ENCODE measurements around the gene ERC2. TPM values are rescaled to one million over a fixed set of nuclear protein-coding genes. Genes with fewer than 3 reads are reported as not detected.

Gene ERC2
- polyA plus RNA-seq, 3 donors, result not detected

- peaks cover 0 to 3% (median 0%) of the 10 kb centered on the region in 7 donors for H3K9me3 Mint-ChIP-seq
- Histone ChIP-seq H3K36me3 (replicated peaks in 1 of 2; ENCODE audit: control insufficient read depth in 1 of 2, insufficient read depth in 2 of 2, low read length in 2 of 2) (no peaks in the 10 kb centered on the region), H3K79me2 (ENCODE audit: insufficient read depth, low read length) (no peaks in the 10 kb centered on the region), H3K4me2 (replicated peaks; ENCODE audit: extremely low read depth, low read length, poor library complexity, severe bottlenecking) (no peak overlapping the region), H4K20me1 (ENCODE audit: insufficient read depth, low read length) (no peaks in the 10 kb centered on the region), H3K27ac (ENCODE audit: low read depth in 1 of 2, low read length in 2 of 2) (no peak overlapping the region), H3K27me3 (ENCODE audit: control insufficient read depth in 2 of 2, insufficient read depth in 2 of 2, low read length in 2 of 2) (no peaks in the 10 kb centered on the region), H3K9ac (ENCODE audit: insufficient read depth, low read length, poor library complexity, severe bottlenecking) (no peak overlapping the region), H3K9me3 (replicated peaks in 1 of 2; ENCODE audit: control insufficient read depth in 1 of 2, insufficient read depth in 1 of 2, low read length in 2 of 2) (no peaks in the 10 kb centered on the region), H3K4me3 (replicated peaks in 1 of 3; ENCODE audit: low read depth in 2 of 3, low read length in 3 of 3) (no peak overlapping the region), H2AFZ (ENCODE audit: insufficient read depth, low read depth, low read length, poor library complexity, severe bottlenecking) (no peak overlapping the region), H3K4me1 (ENCODE audit: control insufficient read depth in 1 of 2, insufficient read depth in 2 of 2, low read length in 2 of 2) (no peaks in the 10 kb centered on the region)
- no peak for DNase-seq
- no peak for TF ChIP-seq CTCF (IDR thresholded peaks at IDR 0.05)
- no peak overlapping the region for H3K4me3 Mint-ChIP-seq
- H3K4me1 Mint-ChIP-seq, result no peaks in the 10 kb centered on the region
- peaks cover 0 to 1% (median 0%) of the 10 kb centered on the region in 3 donors for H3K27me3 Mint-ChIP-seq (ENCODE audit: low read depth in 3 of 3)
- WGBS (ENCODE audit: insufficient coverage), result 84% methylated on average over 3 of the region's 6 CpGs
- intact Hi-C loops (cut with micrococcal nuclease), result no loop called here
- no peak overlapping the region for H3K27ac Mint-ChIP-seq
- no peaks in the 10 kb centered on the region for H3K36me3 Mint-ChIP-seq
Observed at GRCh38 chr3:55978953-55979352, 489.3 kb downstream of the ERC2 start.

DNA sequence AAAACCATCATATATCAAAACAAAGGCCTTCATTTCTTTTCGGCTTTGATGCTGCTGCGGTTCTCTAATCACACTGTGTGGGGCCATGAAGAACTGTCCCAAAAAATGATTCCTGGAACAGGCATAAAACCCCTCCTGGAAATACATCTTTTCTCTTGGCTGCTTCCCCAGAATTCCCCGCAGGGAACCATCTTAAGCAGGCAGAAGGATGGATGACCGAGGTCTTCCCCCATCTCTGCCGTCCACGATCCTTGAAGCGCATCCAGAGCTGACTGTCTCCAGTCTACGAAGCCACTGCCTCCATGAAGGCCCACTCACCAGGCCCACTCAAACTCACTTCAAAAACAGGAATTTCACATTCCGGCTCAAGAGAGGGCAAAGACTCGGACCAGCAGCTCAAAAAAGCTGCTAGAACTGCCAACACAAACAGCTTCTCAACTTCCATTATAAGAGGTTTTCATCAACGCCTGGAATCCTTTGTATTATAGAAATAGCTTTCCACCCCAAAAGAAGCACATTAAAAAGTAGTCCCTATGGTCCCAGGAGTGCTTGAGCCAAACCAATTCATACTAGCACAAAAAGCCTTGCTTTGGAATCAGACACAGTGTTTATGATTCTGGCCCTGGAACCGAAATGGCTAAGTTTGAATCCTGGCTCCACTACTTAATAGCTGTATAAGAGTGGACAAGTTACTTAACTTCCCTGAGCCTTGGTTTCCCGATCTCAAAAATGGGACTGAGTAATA lies 493.7 kb downstream of the ERC2 start:
- H3K4me3 ChIP-seq (replicated peaks in 1 of 3; ENCODE audit: low read depth in 2 of 3, low read length in 3 of 3), result no peak overlapping the region
- 91% methylated on average over 9 of the region's 13 CpGs for WGBS (ENCODE audit: insufficient coverage)
- no peaks in the 10 kb centered on the region for H3K4me1 ChIP-seq (ENCODE audit: control insufficient read depth in 1 of 2, insufficient read depth in 2 of 2, low read length in 2 of 2)
- H3K27me3 Mint-ChIP-seq (ENCODE audit: low read depth in 3 of 3), result peaks cover 0 to 1% (median 0%) of the 10 kb centered on the region in 3 donors
- H3K36me3 ChIP-seq (replicated peaks in 1 of 2; ENCODE audit: control insufficient read depth in 1 of 2, insufficient read depth in 2 of 2, low read length in 2 of 2), result no peaks in the 10 kb centered on the region
- H3K4me3 Mint-ChIP-seq, result no peak overlapping the region
- H3K27ac ChIP-seq (ENCODE audit: low read depth in 1 of 2, low read length in 2 of 2), result no peak overlapping the region
- no peak for DNase-seq
- H4K20me1 ChIP-seq (ENCODE audit: insufficient read depth, low read length), result no peaks in the 10 kb centered on the region
- H3K27ac Mint-ChIP-seq, result no peak overlapping the region
- H3K9ac ChIP-seq (ENCODE audit: insufficient read depth, low read length, poor library complexity, severe bottlenecking), result no peak overlapping the region
- no peaks in the 10 kb centered on the region for H3K27me3 ChIP-seq (ENCODE audit: control insufficient read depth in 2 of 2, insufficient read depth in 2 of 2, low read length in 2 of 2)
- no peaks in the 10 kb centered on the region for H3K9me3 ChIP-seq (replicated peaks in 1 of 2; ENCODE audit: control insufficient read depth in 1 of 2, insufficient read depth in 1 of 2, low read length in 2 of 2)
- H3K9me3 Mint-ChIP-seq, result peaks cover 0 to 4% (median 0%) of the 10 kb centered on the region in 7 donors
- H3K4me1 Mint-ChIP-seq, result no peaks in the 10 kb centered on the region
- no peaks in the 10 kb centered on the region for H3K79me2 ChIP-seq (ENCODE audit: insufficient read depth, low read length)
- no peak for TF ChIP-seq CTCF (IDR thresholded peaks at IDR 0.05)
- intact Hi-C loops (cut with micrococcal nuclease), result no loop called here
- H3K36me3 Mint-ChIP-seq, result no peaks in the 10 kb centered on the region
- no peak overlapping the region for H2AFZ ChIP-seq (ENCODE audit: insufficient read depth, low read depth, low read length, poor library complexity, severe bottlenecking)
- no peak overlapping the region for H3K4me2 ChIP-seq (replicated peaks; ENCODE audit: extremely low read depth, low read length, poor library complexity, severe bottlenecking)

All from CD14-positive monocyte (primary cell).